KBM-7 (cell line): ENCODE measurements around the gene M6PR.
"Not testable (repeated sequence)": the region's sequence is repeated elsewhere in the genome, so short reads cannot be mapped to it uniquely, and the experiment has no call there.

Experiments
- DNase-seq: peaks from one replicate; pipeline ENCODE4 v3.0.0-alpha.2; 2015
- in situ Hi-C: fragments of 300-500 bp; cut with MboI; formaldehyde crosslinking; loops from 2 replicates; pipeline ENCODE4 v1.14.3; 2020; ENCODE audit warnings: low sequenced_read_pairs, low pct_unique_long_range_greater_than_20kb, mixed read lengths

M6PR gene

DNA sequence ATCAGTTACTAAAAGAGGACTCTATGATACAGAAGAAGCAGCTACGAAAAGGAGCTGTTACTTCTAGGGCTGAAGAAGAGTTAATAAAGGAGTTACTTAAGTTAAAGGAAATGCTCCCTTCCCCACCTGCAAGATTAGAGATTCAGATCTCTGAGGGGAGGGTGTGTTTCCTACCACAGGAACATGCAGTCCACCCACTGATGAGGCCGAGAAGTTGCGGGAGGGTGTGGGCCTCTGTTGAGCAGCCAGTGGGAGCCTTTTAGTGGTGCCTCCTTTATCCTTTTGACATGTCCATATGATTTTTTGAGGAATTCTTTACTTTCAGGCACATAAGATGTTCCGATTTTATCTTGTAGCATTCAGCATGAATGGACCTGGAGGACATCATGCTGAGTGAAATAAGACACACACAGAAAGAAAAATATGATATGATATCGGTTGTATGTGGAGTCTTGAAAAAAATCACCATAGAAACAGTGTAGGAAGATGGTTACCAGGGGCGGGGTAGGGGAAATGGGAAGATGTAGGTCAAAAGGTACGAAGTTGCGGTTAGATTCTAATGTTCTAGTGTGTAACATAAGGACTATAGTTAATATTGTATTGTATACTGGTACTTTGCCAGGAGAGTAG is 4.4 kb upstream of the M6PR start:
- in situ Hi-C loops, result no loop called here

DNA sequence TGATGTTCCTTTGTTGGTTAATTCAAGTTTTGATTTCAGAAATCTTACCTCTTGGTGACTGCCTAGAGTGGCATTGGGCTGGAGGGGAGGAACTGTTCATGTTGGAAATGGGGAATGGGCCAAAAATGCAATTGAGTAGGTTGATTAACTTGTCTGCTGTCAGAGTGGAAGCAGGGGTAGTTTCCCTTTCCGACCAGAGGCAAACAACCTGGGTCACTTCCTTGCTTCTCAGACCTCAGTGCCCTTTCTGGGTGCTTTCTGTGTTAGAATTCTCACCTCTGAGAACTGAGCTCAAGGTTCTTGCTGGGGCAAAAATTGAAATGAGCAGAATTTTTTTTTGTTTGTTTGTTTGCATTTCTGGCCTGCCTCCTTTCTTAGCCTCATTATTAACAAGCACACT is 2.3 kb upstream of the M6PR start:
- in situ Hi-C loops, result no loop called here
- DNase-seq, result no peak

More for the DNA sequence above, 4.4 kb upstream of the M6PR start:
- DNase-seq, result no peak

DNA sequence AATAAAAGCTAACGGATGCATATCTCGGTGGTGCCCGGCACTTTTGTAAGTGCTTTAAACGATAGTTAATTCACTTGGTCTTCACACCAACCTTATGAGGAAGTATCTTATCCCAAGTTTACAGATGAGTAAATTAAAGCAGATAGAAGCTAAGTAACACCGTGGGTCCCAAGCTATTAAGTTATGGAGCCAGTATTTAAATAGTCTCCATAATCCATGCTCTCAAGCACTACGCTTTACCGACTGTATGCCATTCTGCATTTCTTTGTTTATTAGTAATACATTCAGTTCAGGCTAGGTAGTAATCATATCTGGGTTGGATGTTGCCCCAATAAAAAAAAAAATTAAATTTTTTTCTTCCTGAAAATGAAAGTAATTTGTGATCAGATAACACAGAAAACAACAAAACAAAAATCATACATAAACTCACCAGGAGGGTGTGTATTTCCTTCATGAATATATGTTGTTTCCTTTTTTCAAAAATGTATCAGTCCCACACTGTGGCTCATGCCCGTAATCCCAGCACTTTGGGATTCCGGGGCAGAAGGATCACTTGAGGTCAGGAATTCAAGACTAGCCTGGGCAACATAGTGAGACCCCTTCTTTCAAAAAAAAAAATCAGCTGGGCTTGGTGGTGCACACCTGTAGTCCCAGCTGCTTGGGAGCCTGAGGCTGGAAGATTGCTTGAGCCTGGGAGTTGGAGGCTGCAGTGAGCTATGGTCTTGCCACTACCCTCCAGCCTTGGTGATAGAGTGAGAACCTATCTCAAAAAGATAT is 1.4 kb upstream of the M6PR start:
- in situ Hi-C loops, result no loop called here
- DNase-seq, result no peak

DNA sequence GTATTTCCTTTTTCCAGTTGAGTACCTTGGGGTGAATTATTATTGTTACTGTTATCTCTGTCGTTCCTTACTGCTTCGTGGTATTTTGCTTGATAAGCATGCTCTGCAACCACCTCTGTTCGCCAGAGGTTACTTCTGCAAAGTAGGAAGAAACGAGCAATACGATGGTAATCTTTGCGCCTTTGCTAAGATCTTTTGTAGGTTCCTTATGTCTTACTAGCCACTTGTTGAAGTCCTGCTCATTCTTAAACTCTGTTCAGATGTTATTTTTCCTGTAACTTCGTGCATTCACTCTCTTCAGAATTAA is 729 bp upstream of the M6PR start:
- no peak for DNase-seq
- in situ Hi-C loops, result no loop called here

DNA sequence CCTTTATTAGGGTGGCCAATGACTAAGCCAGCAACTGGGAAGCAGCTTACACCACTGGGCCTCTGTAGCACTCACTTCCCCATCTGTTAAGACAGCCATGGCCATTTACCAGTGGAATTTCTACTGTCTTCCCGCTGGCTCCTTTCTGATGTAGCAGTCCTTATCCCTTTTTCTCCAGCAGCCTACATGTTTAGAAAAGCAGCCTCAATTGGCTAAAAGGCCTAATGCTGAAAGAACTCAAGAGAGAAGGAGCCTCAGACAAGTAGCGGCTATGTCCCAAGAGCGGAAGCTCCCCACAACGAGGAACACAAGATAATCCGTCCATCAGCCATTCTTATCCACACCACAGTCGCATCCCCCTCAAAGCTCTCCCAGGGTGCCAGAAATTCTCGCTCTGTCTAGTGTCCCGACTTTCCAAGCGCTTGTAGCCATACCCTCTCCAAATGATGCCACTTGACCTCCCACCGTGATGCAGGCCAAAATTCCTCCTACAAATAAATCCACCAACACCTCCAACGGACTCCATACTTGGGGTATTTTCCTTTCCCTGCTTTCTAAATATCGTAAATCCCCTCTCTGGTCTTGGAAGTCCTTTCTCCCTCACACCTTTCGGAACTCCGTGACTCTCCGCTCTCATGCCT is 624 bp downstream of the M6PR start:
- peak; percentile 75 for DNase-seq
- in situ Hi-C loops, result no loop called here

DNA sequence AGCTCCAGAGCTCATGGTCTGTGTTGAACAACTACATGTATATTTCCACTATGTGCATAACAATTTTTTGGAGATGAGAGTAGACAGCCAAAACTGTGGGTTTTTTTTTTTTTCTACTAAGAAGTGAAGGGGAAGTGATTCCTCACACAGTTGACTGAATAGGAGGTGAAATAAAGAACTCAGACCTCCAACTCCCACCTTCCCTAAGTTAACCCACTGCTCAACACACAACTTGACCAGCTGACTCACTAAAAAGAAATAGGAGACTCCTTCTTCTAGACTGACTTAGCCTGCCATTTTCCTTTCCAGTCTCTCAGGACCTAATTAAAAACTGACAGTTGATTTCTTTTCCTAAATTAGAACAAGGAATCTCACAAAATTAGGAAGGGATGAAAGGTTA is 1.7 kb downstream of the M6PR start:
- in situ Hi-C loops, result no loop called here
- peak; percentile 66 for DNase-seq

DNA sequence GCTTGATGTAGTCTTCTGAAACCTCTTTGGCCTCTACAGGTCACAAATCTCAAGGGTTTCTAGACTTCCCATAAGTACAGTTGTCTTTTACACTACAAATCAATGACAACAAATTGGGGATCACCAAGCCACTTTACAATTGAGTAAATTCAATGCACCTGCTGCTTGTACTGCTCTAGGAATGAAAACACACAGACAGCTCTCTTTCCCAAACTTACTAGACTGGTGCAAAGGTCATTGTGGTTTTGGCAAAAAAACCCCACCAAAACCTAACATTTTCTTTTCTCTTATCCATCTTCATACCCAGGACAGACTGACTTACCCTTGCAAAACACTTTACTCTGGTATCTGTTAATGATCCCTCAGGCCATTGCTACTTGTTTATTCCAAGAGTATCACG is 2.7 kb downstream of the M6PR start:
- DNase-seq, result no peak
- in situ Hi-C loops, result no loop called here

DNA sequence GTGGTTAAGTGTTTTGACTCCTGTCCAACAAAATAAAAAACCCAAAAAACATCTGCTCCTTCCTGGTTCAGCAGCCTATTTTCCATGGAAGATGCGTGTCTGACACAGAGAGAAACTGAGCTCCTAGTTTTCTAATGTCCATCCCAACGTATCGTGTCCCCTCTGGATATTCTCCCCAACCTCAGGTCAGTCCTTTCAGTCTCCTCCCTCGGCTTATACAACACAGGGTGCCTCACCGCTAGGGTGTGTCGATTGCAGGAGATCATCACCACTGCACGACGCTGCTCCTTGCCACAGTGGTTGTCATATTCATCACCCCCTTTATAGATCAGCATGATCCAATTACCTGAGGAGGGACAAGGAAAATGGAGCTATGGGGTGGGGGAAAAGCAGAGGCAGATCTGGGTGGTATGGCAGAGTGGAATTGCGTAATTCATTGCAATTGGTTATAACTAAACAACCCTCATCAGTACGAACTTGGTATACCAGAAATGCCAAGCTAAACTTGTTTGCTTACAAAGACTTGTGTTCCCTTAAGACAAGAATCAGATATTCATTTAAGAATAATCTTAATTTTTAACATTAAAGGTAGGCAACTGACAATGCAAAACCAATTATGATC is 5.8 kb downstream of the M6PR start:
- DNase-seq, result no peak
- in situ Hi-C loops, result no loop called here

DNA sequence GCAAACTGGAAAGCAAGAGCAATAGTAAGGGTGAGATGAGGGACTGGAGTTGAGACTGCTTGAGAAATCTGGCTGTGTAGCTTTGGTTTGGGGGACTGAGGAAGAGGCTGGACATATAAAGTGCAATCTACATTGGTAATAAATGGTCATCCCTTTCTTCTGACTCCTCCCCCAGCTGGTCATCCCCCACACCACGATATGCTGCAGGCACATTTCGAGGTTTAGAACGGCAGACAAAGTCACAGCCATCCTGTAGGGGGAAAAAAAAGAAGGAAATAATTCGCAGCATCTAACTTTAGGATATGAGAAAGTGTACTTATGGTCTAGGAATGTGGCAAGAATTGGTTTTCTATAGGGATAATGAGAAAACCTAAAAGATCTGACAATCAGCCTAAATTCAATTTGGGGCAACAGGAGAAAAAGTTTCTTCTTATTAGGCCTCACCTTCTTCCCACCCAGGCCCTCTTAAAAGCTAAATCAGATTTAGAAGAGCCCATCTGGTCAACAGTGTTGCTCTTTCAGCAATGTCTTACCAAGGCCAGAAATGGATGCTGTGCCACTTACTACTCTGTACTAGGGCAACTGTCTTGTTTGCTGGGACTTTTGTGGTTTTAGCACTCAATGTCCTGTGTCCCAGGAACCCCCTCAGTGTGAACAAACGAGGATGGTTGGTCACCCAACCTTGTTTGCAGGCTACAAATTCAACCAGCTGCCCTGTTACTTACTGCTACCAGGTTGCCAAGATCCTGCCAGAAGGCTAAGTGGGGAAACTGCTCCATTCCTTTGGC is 7.6 kb downstream of the M6PR start:
- no peak for DNase-seq
- in situ Hi-C loops, result no loop called here

DNA sequence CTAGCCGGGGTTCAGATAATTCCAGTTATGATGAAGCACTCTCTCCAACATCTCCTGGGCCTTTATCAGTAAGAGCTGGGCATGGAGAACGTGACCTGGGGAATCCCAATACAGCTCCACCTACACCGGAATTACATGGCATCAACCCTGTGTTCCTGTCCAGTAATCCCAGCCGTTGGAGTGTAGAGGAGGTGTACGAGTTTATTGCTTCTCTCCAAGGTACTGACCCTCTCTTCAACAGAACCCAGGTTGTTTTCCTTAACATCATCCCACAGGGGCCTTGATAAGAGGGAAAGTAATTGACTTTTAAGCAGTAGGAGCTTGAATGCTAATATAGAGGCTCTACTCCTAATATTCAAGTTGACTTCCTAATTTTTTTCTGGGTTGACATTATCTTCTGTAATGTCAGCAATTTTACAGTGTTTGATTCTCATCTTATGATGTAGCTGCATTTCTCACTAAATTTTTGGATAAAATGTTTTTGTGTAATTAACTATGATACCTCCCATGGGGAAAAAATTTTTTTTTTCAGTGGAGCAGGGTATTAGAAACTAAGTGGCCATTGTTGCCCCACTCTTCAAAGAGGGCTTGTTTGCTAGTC is 11.5 kb downstream of the M6PR start:
- in situ Hi-C loops, result not testable (repeated sequence)

DNA sequence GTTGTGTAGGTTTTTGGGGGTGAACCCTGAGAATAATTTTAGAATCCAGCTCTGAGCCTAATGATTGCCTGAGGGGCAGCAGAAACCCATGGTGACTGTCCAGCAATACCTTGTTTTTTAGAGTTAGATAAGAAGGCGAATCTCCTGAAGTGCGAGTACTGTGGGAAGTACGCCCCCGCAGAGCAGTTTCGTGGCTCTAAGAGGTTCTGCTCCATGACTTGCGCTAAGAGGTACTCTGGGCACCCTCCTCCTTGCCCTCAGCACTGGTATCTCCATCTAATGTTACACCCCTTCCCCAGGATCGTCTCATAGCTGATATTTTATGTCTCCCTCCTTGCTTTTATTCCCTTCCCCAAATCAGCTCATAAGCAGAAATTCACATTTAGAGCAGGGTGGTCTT is 12.7 kb downstream of the M6PR start:
- DNase-seq, result no peak
- in situ Hi-C loops, result no loop called here

More for the DNA sequence above, 11.5 kb downstream of the M6PR start:
- not testable (repeated sequence) for DNase-seq

DNA sequence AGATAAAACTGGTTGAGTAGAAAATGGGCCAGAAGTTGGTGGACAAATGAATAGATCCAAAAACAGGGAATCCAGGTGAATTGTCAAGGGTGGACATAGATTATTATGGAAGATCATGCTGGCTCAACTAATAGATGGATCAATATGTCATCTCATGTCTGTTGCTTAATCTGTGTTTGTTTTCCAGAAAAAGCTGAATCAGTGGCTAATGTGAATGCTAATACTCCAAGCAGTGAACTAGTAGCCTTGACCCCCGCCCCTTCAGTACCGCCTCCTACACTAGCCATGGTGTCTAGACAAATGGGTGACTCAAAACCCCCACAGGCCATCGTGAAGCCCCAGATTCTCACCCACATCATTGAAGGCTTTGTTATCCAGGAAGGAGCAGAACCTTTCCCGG is 15.4 kb downstream of the M6PR start:
- DNase-seq, in situ Hi-C loops: not testable (repeated sequence)

DNA sequence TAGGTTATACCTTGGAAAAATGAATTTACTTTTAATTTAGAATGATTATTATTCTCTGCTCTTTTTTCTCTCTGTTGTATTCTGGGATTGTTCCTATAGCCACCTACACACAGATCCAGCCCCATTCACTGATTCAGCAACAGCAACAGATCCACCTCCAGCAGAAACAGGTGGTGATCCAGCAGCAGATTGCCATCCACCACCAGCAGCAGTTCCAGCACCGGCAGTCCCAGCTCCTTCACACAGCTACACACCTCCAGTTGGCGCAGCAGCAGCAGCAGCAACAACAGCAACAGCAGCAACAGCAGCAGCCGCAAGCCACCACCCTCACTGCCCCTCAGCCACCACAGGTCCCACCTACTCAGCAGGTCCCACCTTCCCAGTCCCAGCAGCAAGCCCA is 17.0 kb downstream of the M6PR start:
- in situ Hi-C loops, DNase-seq: not testable (repeated sequence)

DNA sequence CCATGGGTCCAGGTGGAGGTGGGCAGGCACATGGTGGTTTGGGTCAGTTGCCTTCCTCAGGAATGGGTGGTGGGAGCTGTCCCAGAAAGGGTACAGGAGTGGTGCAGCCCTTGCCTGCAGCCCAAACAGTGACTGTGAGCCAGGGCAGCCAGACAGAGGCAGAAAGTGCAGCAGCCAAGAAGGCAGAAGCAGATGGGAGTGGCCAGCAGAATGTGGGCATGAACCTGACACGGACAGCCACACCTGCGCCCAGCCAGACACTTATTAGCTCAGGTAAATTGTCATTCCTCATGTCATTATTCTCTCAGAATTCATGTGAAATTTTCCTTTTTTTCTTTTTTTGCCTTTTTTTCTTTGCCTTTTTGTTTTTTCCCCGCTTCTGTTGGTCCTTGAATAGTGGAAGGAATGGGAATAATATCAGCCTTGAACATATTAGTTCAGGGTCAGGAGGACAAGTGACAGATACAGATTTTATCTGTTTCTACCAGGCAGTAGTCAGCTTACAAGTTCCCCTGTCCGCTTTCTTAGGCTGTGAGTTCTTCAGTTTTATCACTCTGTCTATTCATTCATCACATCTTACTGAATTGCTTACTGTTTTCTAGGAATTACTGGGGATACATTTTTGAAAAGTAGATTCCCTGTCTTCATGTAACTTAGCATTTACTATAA is 18.7 kb downstream of the M6PR start:
- DNase-seq, in situ Hi-C loops: not testable (repeated sequence)

DNA sequence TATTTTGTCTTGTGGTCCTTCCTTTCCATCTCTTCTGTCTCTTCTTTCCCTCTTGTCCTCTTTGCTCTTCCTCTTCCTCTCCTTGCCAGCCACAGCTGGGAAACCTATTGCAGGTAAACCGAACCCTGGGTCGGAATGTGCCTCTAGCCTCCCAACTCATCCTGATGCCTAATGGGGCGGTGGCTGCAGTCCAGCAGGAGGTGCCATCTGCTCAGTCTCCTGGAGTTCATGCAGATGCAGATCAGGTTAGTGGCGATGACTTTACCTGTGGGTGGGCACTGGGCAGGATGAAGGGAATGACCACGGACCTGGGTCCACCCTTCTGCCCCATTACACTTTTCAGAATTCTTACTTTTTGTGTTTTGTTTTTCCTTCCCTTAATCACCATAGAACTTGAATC is 26.9 kb downstream of the M6PR start:
- in situ Hi-C loops, result no loop called here

DNA sequence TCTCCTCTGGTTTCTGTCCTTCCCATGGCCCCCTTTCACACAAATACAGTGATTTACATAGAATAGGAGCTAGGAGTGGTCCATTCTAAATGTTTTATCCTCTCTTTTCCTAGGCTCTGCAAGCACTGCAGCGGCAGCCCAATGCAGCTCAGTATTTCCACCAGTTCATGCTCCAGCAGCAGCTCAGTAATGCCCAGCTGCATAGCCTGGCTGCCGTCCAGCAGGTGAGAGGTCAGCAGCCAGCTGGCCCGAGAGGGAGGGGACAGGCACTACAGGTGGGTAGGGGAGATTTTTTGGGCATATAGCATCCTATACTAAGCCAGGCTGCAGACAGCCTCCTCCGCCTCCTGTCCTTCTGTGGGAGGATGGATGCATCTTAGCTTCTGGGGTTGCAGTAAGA is 29.8 kb downstream of the M6PR start:
- DNase-seq, in situ Hi-C loops: not testable (repeated sequence)

More for the DNA sequence above, 26.9 kb downstream of the M6PR start:
- no peak for DNase-seq

DNA sequence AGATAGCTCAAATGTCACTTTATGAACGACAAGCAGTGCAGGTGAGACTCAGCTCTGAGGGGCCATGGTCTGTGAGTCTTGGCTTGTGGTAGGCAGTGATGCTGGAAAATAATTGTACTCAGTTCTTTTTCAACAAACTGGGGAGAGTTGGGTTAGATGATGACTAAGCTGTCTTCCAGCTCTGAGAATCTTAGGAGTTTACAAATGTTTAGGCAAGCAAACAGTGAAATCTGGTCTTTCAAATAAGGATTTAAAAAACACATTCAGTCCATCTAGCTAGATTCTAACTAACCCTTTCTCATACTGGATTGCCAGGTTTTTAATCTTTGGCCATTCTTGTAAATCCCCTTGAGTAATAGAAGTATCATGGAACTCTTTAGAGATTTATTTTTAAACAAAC is 31.7 kb downstream of the M6PR start:
- in situ Hi-C loops, result no loop called here
- no peak for DNase-seq

DNA sequence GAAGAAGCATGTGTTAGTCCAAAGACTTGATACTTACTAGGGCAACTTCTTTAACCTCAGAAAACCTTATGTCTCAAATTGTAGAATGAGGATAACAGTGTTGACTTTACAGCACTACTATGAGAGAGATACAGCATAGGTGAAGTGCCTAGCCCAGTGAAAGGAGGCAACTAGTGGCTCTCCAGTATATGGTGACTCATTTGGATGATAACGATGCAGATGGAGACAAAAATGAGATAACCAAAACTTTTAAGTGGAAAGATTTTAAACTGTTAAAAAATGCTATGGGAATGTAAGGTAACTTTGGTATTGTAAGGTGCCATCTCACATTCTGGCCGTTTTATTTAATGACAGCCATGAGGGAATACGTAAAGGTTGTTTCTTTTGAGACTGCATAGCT is 32.4 kb downstream of the M6PR start:
- in situ Hi-C loops, result no loop called here
- no peak for DNase-seq

DNA sequence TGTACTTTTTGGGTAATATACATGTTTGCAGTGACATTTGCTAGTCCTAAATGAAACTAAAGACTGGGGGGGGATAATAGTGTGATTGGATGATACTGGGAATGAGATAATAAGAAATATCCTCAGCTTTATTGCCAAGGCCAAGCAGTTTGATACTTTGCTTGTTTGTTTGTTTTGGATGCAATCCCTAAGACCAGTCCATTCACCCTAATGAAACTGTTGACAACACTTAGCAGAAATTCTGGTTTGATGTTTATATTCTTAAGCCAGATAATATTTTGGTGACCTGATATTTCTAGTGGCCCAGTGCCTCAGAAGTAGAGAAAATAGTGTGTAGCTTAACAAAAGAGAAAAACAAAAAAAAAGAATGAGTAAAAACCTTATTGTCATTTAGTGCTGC is 33.3 kb downstream of the M6PR start:
- no peak for DNase-seq
- in situ Hi-C loops, result no loop called here
